HepG2 (cell line): ENCODE measurements around the gene IGSF8. TPM values are rescaled to one million over a fixed set of nuclear protein-coding genes. Genes with fewer than 3 reads are reported as not detected.

Experiments
- ATAC-seq: fragments of 200-7000 bp; cut with Tn5 transposase; 3 replicates; pipeline ENCODE4 v1.9.1; 2020; ENCODE audit warnings: mild to moderate bottlenecking, moderate library complexity
- BruUV-seq: library from RNA; stranded (reverse); fragments of 400-500 nt; replicated peaks from 2 replicates; lab custom pipeline; 2021; lab: Mats Ljungman, UMichigan
- CTCF ChIA-PET: fragments of 300-600 bp; formaldehyde crosslinking; extraction: SDS; loops from one replicate; lab custom pipeline; 2021; ENCODE audit warnings: low total read pairs, inconsistent platforms, low intra/inter-chr PET ratio; lab: Yijun Ruan, JAX
- POLR2A ChIA-PET: fragments of 350-600 bp; sonication (Branson Sonifier 250); formaldehyde crosslinking; loops from one replicate; lab custom pipeline; 2020; ENCODE audit warnings: antibody characterized with exemption, inconsistent platforms; lab: Yijun Ruan, JAX
- DNase-seq: peaks from one replicate; pipeline ENCODE4 v3.0.0-alpha.2; 2015; ENCODE audit warnings: low spot score
- FAIRE-seq: peaks from 3 replicates; lab custom pipeline; 2011; peaks lifted over from hg19 to GRCh38; lab: Jason Lieb, UNC
- H2AFZ ChIP-seq: one replicate; pipeline ENCODE4 v1.6.1; 2011; ENCODE audit warnings: low read length, inconsistent platforms
- H3K27ac ChIP-seq: fragments of 300-600 bp; 3 replicates; pipeline ENCODE4 v1.8.0; 2011; ENCODE audit warnings: mixed run types, mild to moderate bottlenecking, mixed read lengths, low read length, inconsistent platforms; ENCODE audit not compliant: insufficient read depth; ENCODE audit errors: extremely low read length
- H3K27me3 ChIP-seq, 2 experiments: fragments of 200-600 bp in 1 of 2; 2 replicates in 1 of 2; 3 replicates in 1 of 2; pipeline versions ENCODE4 v1.6.0 to v1.8.0; 2011; ENCODE audit warnings: low read length in 2 of 2, mild to moderate bottlenecking in 2 of 2, moderate library complexity in 2 of 2, inconsistent platforms in 1 of 2; ENCODE audit not compliant: insufficient read depth in 2 of 2, control insufficient read depth in 1 of 2
- H3K36me3 ChIP-seq, 2 experiments: fragments of 200-600 bp in 1 of 2; replicated peaks in 1 of 2; 2 replicates in 1 of 2; 3 replicates in 1 of 2; pipeline versions ENCODE4 v1.5.1 to v1.8.0; 2011; ENCODE audit warnings: low read length in 2 of 2, inconsistent platforms in 1 of 2; ENCODE audit not compliant: insufficient read depth in 2 of 2, control insufficient read depth in 1 of 2
- H3K4me1 ChIP-seq: 2 replicates; pipeline ENCODE4 v1.5.1; 2012; ENCODE audit warnings: low read length, inconsistent platforms; ENCODE audit not compliant: insufficient read depth
- H3K4me2 ChIP-seq: 2 replicates; pipeline ENCODE4 v1.6.0; 2011; ENCODE audit warnings: low read depth, low read length, inconsistent platforms
- H3K4me3 ChIP-seq, 3 experiments: fragments of 200-600 bp in 1 of 3; sonication (generic), shearing (Covaris generic) in 1 of 3; replicated peaks in 1 of 3; 2 replicates each; pipeline ENCODE4 v1.5.1; 2011 to 2016; ENCODE audit warnings: low read length in 3 of 3, inconsistent platforms in 2 of 3, low read depth in 2 of 3, mild to moderate bottlenecking in 2 of 3, control low read depth in 1 of 3, mixed read lengths in 1 of 3; ENCODE audit not compliant: insufficient read depth in 1 of 3
- H3K79me2 ChIP-seq: one replicate; pipeline ENCODE4 v1.6.1; 2011; ENCODE audit warnings: low read length, inconsistent platforms; ENCODE audit not compliant: insufficient read depth
- H3K9ac ChIP-seq: 2 replicates; pipeline ENCODE4 v1.6.0; 2011; ENCODE audit warnings: mild to moderate bottlenecking, low read depth, low read length, inconsistent platforms; ENCODE audit not compliant: insufficient read depth
- H3K9me3 ChIP-seq: 2 replicates; pipeline ENCODE4 v1.5.1; 2012; ENCODE audit warnings: mild to moderate bottlenecking, low read length
- H4K20me1 ChIP-seq: 2 replicates; pipeline ENCODE4 v1.6.0; 2011; ENCODE audit warnings: inconsistent platforms, mild to moderate bottlenecking, low read length, moderate library complexity; ENCODE audit not compliant: insufficient read depth
- ARNT ChIP-seq: fragments of 450-650 bp; IDR thresholded peaks from 2 replicates; pipeline ENCODE4 v1.6.1; 2017
- DMTF1 ChIP-seq: sonication (generic); formaldehyde crosslinking; IDR thresholded peaks from 2 replicates; pipeline ENCODE4 v1.4.0; 2020; ENCODE audit warnings: mild to moderate bottlenecking, missing genetic modification reagents
- HNRNPUL1 ChIP-seq: fragments of 200-400 bp; formaldehyde crosslinking; IDR thresholded peaks from 2 replicates; pipeline ENCODE4 v1.6.1; 2017; ENCODE audit warnings: low read depth, mild to moderate bottlenecking, low read length, moderate library complexity
- KLF11 ChIP-seq: IDR thresholded peaks from 2 replicates; pipeline ENCODE4 v1.6.1; 2016; ENCODE audit warnings: missing compliant biosample characterization
- LCORL ChIP-seq, 2 experiments: fragments of 450-650 bp in 1 of 2; sonication (generic) in 1 of 2; formaldehyde crosslinking in 1 of 2; IDR thresholded peaks; 2 replicates each; pipeline versions ENCODE4 v1.5.0 to v1.6.1; 2017 to 2020; ENCODE audit warnings: antibody characterized with exemption in 1 of 2, missing genetic modification reagents in 1 of 2
- PATZ1 ChIP-seq: sonication (generic); formaldehyde crosslinking; IDR thresholded peaks from 2 replicates; pipeline ENCODE4 v1.4.0; 2020; ENCODE audit warnings: missing genetic modification reagents
- THAP7 ChIP-seq: sonication (generic); formaldehyde crosslinking; IDR thresholded peaks from 2 replicates; pipeline ENCODE4 v1.8.1; 2023; ENCODE audit warnings: mild to moderate bottlenecking, missing genetic modification reagents
- ZBTB1 ChIP-seq: sonication (generic); formaldehyde crosslinking; IDR thresholded peaks from 2 replicates; pipeline ENCODE4 v1.4.0; 2020; ENCODE audit warnings: missing genetic modification reagents, borderline replicate concordance
- ZNF230 ChIP-seq: sonication (generic); formaldehyde crosslinking; IDR thresholded peaks from 2 replicates; pipeline ENCODE4 v1.4.0; 2020; ENCODE audit warnings: mild to moderate bottlenecking, missing genetic modification reagents
- ZNF570 ChIP-seq: sonication (generic); formaldehyde crosslinking; IDR thresholded peaks from 2 replicates; pipeline ENCODE4 v1.4.0; 2020; ENCODE audit warnings: mild to moderate bottlenecking, missing genetic modification reagents, borderline replicate concordance
- ZNF720 ChIP-seq: sonication (generic); formaldehyde crosslinking; IDR thresholded peaks from 2 replicates; pipeline ENCODE4 v1.4.0; 2020; ENCODE audit warnings: missing genetic modification reagents
- ZNF800 ChIP-seq: sonication (generic); formaldehyde crosslinking; IDR thresholded peaks from 2 replicates; pipeline ENCODE4 v1.4.0; 2020; ENCODE audit warnings: missing genetic modification reagents
- WGBS: methylation state at CpG from one replicate; pipeline ENCODE4 v1.1.6; 2017; ENCODE audit warnings: low lambda C conversion rate; 5-methylcytosine and 5-hydroxymethylcytosine counted together
- in situ Hi-C: cut with HindIII; loops from 2 replicates; pipeline ENCODE4 v1.10.0; 2017; ENCODE audit warnings: low pct_unique_long_range_greater_than_20kb; ENCODE audit not compliant: extremely low pct_ligation_motif_present
- intact Hi-C: fragments of 100-400 bp; cut with micrococcal nuclease; formaldehyde crosslinking; loops from one replicate; pipeline ENCODE4 v1.10.0; 2022; ENCODE audit not compliant: unreplicated experiment
- polyA plus RNA-seq, 8 experiments: library from polyadenylated mRNA; depleted of rRNA in 3 of 8; stranded (reverse) in 7 of 8; unstranded in 1 of 8; fragments of >200 nt; fragmentation: Illumina TruSeq in 4 of 8; extraction: Trizol in 4 of 8; gene quantifications; 2 replicates each; pipeline versions ENCODE4 v1.2.1 to v1.2.3, GENCODE V29; 2011 to 2016; ENCODE audit warnings: low read depth in 4 of 8, missing spikeins in 1 of 8, mixed read lengths in 1 of 8; ENCODE audit not compliant: insufficient read depth in 1 of 8
- total RNA-seq, 5 experiments: library from RNA; depleted of rRNA; stranded (reverse); fragments of >200 nt; fragmentation: Illumina TruSeq; extraction: Trizol; gene quantifications; 2 replicates each; pipeline ENCODE4 v1.2.3, GENCODE V29; 2016; ENCODE audit warnings: low read depth in 1 of 5

The IGSF8 gene
- total and polyA plus RNA-seq, 2 of the 13 experiments (the other 11 are each of a cell fraction or from before 2014, with no cell fraction given): 24.0 to 41.0 TPM

- BruUV-seq: no TSS peak
- no peaks in the 10 kb centered on the region for H4K20me1 ChIP-seq
- CTCF ChIA-PET: no interaction called here
- H3K4me3 ChIP-seq: no peak overlapping the region
- no peak overlapping the region for H2AFZ ChIP-seq
- POLR2A ChIA-PET: no interaction called here
- no peaks in the 10 kb centered on the region for H3K36me3 ChIP-seq
- no peak overlapping the region for H3K4me2 ChIP-seq
- no peaks in the 10 kb centered on the region; a peak in 1 of 5 replicates for H3K27me3 ChIP-seq
- intact Hi-C loops (no loop called here), in situ Hi-C loops (no loop called here)
- no peak overlapping the region for H3K9ac ChIP-seq
- no peak for FAIRE-seq
- ATAC-seq: no peak
- H3K9me3 ChIP-seq: no peaks in the 10 kb centered on the region
- H3K4me1 ChIP-seq: peaks cover 62% of the 10 kb centered on the region
- H3K79me2 ChIP-seq: no peaks in the 10 kb centered on the region
- no peak overlapping the region for H3K27ac ChIP-seq
- 64% methylated on average over 1 of the region's 1 CpG for WGBS
- no peak for DNase-seq
- TF ChIP-seq PATZ1 (CRISPR knock-in tag) (no peak), ARNT (no peak), ZNF720 (no peak), ZNF570 (no peak), HNRNPUL1 (no peak), THAP7 (CRISPR knock-in tag) (no peak), ZNF800 (CRISPR knock-in tag) (no peak), KLF11 (no peak), LCORL (IDR thresholded peaks at IDR 0.05) (no peak), LCORL (CRISPR knock-in tag; IDR thresholded peaks at IDR 0.05) (no peak), ZNF230 (no peak), ZBTB1 (no peak), DMTF1 (CRISPR knock-in tag) (no peak)
Measured at GRCh38 chr1:160125746-160126145, 27.3 kb upstream of the IGSF8 start.
